A549 (cell line): Measurements from ENCODE around the gene FBXO21.

Experiments used
- CTCF ChIP-seq: fragments of >200 bp; sonication (Bioruptor Twin); formaldehyde crosslinking; IDR thresholded peaks from 3 replicates; pipeline ENCODE4 v1.5.1; 2016
- KDM5A ChIP-seq: fragments of 200-600 bp; sonication (generic); IDR thresholded peaks from 2 replicates; pipeline ENCODE4 v1.6.1; 2016; ENCODE audit warnings: antibody characterized with exemption, mild to moderate bottlenecking

- TF ChIP-seq KDM5A: no peak
- no peak for TF ChIP-seq CTCF
These were observed 20.7 kb downstream of the FBXO21 start for GRCh38 chr12:117169548-117169947.
